K562 (cell line): ENCODE results near the gene TUT4. TPM values are rescaled to one million over a fixed set of nuclear protein-coding genes. Genes with fewer than 3 reads are reported as not detected.

ENCODE experiments used
- ATAC-seq: fragments of 200-7000 bp; cut with Tn5 transposase; 3 replicates; pipeline ENCODE4 v1.9.1; 2020; ENCODE audit warnings: moderate library complexity
- BruUV-seq: library from RNA; stranded (reverse); fragments of 400-500 nt; replicated peaks from 2 replicates; lab custom pipeline; 2021; lab: Mats Ljungman, UMichigan
- CTCF ChIA-PET: fragments of 300-600 bp; formaldehyde crosslinking; extraction: SDS; loops from one replicate; lab custom pipeline; 2021; ENCODE audit warnings: low intra/inter-chr PET ratio; lab: Yijun Ruan, JAX
- POLR2A ChIA-PET: fragments of 300-600, 350-650 bp; sonication (Branson Sonifier 250); formaldehyde crosslinking; extraction: SDS; loops from one replicate; lab custom pipeline; 2021; ENCODE audit warnings: antibody characterized with exemption, inconsistent platforms; lab: Yijun Ruan, JAX
- DNase-seq, 4 experiments: peaks; one replicate each; pipeline versions ENCODE4 v3.0.0 to v3.0.0-alpha.2; 2011 to 2018; ENCODE audit warnings: low spot score in 3 of 4, mixed read lengths in 3 of 4; ENCODE audit errors: extremely low read depth in 1 of 4
- FAIRE-seq: peaks from 2 replicates; lab custom pipeline; 2011; peaks lifted over from hg19 to GRCh38; lab: Jason Lieb, UNC
- H2AFZ ChIP-seq: 2 replicates; pipeline ENCODE4 v1.6.0; 2011; ENCODE audit warnings: low read depth, low read length, control low read depth, inconsistent platforms
- H3K27ac ChIP-seq: fragments of 200-600 bp; 3 replicates; pipeline ENCODE4 v1.8.0; 2011; ENCODE audit warnings: low read depth, mild to moderate bottlenecking, control low read depth, inconsistent platforms, low read length, moderate library complexity, mixed read lengths; ENCODE audit errors: extremely low read depth
- H3K27me3 ChIP-seq, 2 experiments: fragments of 300-600 bp in 1 of 2; 2 replicates in 1 of 2; 3 replicates in 1 of 2; pipeline versions ENCODE4 v1.6.0 to v1.8.0; 2011; ENCODE audit warnings: inconsistent platforms in 2 of 2, low read length in 2 of 2, mild to moderate bottlenecking in 1 of 2, mixed read lengths in 1 of 2, moderate library complexity in 1 of 2; ENCODE audit not compliant: control insufficient read depth in 2 of 2, insufficient read depth in 2 of 2
- H3K36me3 ChIP-seq: fragments of 300-600 bp; 3 replicates; pipeline ENCODE4 v1.8.0; 2011; ENCODE audit warnings: mild to moderate bottlenecking, low read length, inconsistent platforms; ENCODE audit not compliant: control insufficient read depth, insufficient read depth
- H3K4me1 ChIP-seq, 2 experiments: fragments of 200-600 bp in 1 of 2; replicated peaks in 1 of 2; 2 replicates in 1 of 2; 3 replicates in 1 of 2; pipeline versions ENCODE4 v1.5.1 to v1.8.0; 2011; ENCODE audit warnings: inconsistent platforms in 2 of 2, low read length in 2 of 2, mild to moderate bottlenecking in 1 of 2, mixed read lengths in 1 of 2, moderate library complexity in 1 of 2; ENCODE audit not compliant: control insufficient read depth in 2 of 2, insufficient read depth in 2 of 2
- H3K4me2 ChIP-seq: 2 replicates; pipeline ENCODE4 v1.6.1; 2011; ENCODE audit warnings: low read length, control low read depth, inconsistent platforms, mixed read lengths; ENCODE audit not compliant: insufficient read depth
- H3K4me3 ChIP-seq: fragments of 200-600 bp; sonication (generic), shearing (Covaris generic); 2 replicates; pipeline ENCODE4 v1.5.1; 2016; ENCODE audit warnings: control low read depth, inconsistent platforms
- H3K79me2 ChIP-seq: fragments of 200-600 bp; 3 replicates; pipeline ENCODE4 v1.8.0; 2011; ENCODE audit warnings: low read length, inconsistent platforms; ENCODE audit not compliant: control insufficient read depth, insufficient read depth
- H3K9ac ChIP-seq, 2 experiments: 2 replicates each; pipeline versions ENCODE4 v1.6.0 to v1.6.1; 2011; ENCODE audit warnings: low read depth in 2 of 2, low read length in 2 of 2, control low read depth in 1 of 2, inconsistent platforms in 1 of 2, mild to moderate bottlenecking in 1 of 2, mixed read lengths in 1 of 2; ENCODE audit not compliant: insufficient read depth in 1 of 2
- H3K9me1 ChIP-seq: one replicate; pipeline ENCODE4 v1.6.0; 2011; ENCODE audit warnings: inconsistent platforms, mild to moderate bottlenecking, low read length, moderate library complexity; ENCODE audit not compliant: control insufficient read depth, insufficient read depth
- H3K9me3 ChIP-seq: replicated peaks from 2 replicates; pipeline ENCODE4 v1.5.1; 2011; ENCODE audit warnings: low read depth, low read length, inconsistent platforms; ENCODE audit not compliant: control insufficient read depth, insufficient read depth
- H4K20me1 ChIP-seq: replicated peaks from 2 replicates; pipeline ENCODE4 v1.6.1; 2011; ENCODE audit warnings: low read length, inconsistent platforms, mixed read lengths; ENCODE audit not compliant: control insufficient read depth, insufficient read depth
- BCOR ChIP-seq: fragments of 450-650 bp; IDR thresholded peaks from 2 replicates; pipeline ENCODE4 v1.6.1; 2016
- ESRRA ChIP-seq: fragments of 450-650 bp; IDR thresholded peaks from 2 replicates; pipeline ENCODE4 v1.6.1; 2014; ENCODE audit warnings: low read depth, mild to moderate bottlenecking, moderate library complexity, borderline replicate concordance
- RBM25 ChIP-seq: fragments of 200-400 bp; formaldehyde crosslinking; IDR thresholded peaks from 2 replicates; pipeline ENCODE4 v1.6.1; 2018; ENCODE audit warnings: low read length, low read depth, moderate library complexity; ENCODE audit not compliant: severe bottlenecking
- ZNF717 ChIP-seq: fragments of 250-450 bp; sonication (Bioruptor Pico); IDR thresholded peaks from 2 replicates; pipeline ENCODE4 v1.5.0; 2021
- WGBS: fragments of 100-300 bp; shearing (Covaris generic); methylation state at CpG from one replicate; pipeline ENCODE4 v1.1.6; 2016; ENCODE audit warnings: low coverage, mixed read lengths; ENCODE audit not compliant: insufficient coverage; ENCODE audit errors: missing lambda C conversion rate; 5-methylcytosine and 5-hydroxymethylcytosine counted together
- in situ Hi-C: fragments of 300-500 bp; cut with MboI; formaldehyde crosslinking; loops from 4 replicates; pipeline ENCODE4 v1.15.0; 2018; ENCODE audit warnings: inconsistent platforms, mixed read lengths
- intact Hi-C: fragments of 100-400 bp; cut with micrococcal nuclease; formaldehyde crosslinking; loops from 2 replicates; pipeline ENCODE4 v1.14.2; 2022
- polyA plus RNA-seq, 8 experiments: library from polyadenylated mRNA; depleted of rRNA in 4 of 8; stranded (reverse) in 5 of 8; unstranded in 3 of 8; fragments of >200 nt; fragmentation: Nextera tagmentation in 2 of 8; fragmentation: Illumina TruSeq in 1 of 8; extraction: Ambion mirVana in 2 of 8; extraction: Trizol in 1 of 8; gene quantifications; 2 replicates each; pipeline versions ENCODE4 v1.2.1 to v1.2.3, GENCODE V29; 2011 to 2014; ENCODE audit warnings: inconsistent platforms in 1 of 8, missing spikeins in 1 of 8
- total RNA-seq, 7 experiments: library from RNA; depleted of rRNA in 6 of 7; stranded (reverse); fragments of >200 nt in 6 of 7; fragmentation: Illumina TruSeq in 2 of 7; extraction: Trizol in 2 of 7; gene quantifications; 2 replicates each; pipeline versions ENCODE4 v1.2.1 to v1.2.3, GENCODE V29; 2011 to 2021; ENCODE audit warnings: low replicate concordance in 1 of 7
- TF ChIP-seq, protein P1 (sequence below): IDR thresholded peaks from 2 replicates; pipeline ENCODE4 v1.6.1; 2011; ENCODE audit warnings: borderline replicate concordance, low read depth, mild to moderate bottlenecking, moderate library complexity, low read length; ENCODE audit not compliant: insufficient read depth, poor library complexity, severe bottlenecking

Gene TUT4
- total and polyA plus RNA-seq, 9 of the 15 experiments (the other 6 are each of a cell fraction or from before 2014, with no cell fraction given), result 15.8 to 53.5 (median 36.7) TPM

- TF ChIP-seq, protein P1, sequence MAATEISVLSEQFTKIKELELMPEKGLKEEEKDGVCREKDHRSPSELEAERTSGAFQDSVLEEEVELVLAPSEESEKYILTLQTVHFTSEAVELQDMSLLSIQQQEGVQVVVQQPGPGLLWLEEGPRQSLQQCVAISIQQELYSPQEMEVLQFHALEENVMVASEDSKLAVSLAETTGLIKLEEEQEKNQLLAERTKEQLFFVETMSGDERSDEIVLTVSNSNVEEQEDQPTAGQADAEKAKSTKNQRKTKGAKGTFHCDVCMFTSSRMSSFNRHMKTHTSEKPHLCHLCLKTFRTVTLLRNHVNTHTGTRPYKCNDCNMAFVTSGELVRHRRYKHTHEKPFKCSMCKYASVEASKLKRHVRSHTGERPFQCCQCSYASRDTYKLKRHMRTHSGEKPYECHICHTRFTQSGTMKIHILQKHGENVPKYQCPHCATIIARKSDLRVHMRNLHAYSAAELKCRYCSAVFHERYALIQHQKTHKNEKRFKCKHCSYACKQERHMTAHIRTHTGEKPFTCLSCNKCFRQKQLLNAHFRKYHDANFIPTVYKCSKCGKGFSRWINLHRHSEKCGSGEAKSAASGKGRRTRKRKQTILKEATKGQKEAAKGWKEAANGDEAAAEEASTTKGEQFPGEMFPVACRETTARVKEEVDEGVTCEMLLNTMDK, result no peak
- TF ChIP-seq ESRRA, result peak; percentile 24; the same call in 1 of the 2 replicates
- no peak for TF ChIP-seq ZNF717 (CRISPR knock-in tag)
- TF ChIP-seq RBM25, result peak; percentile 70
- 0 out of 2 replicates have a peak, but pooled peaks have one; percentile 22 for TF ChIP-seq BCOR
- Histone ChIP-seq H3K9me1 (no peaks in the 10 kb centered on the region), H3K9ac (no peak overlapping the region), H3K9me3 (no peaks in the 10 kb centered on the region), H3K4me3 (no peak overlapping the region), H4K20me1 (no peaks in the 10 kb centered on the region), H3K36me3 (peaks cover 26% of the 10 kb centered on the region; the same call in 2 of the 3 replicates), H3K27ac (no peak overlapping the region), H3K79me2 (no peaks in the 10 kb centered on the region), H3K4me2 (no peak overlapping the region), H3K4me1 (peaks cover 0 to 2% of the 10 kb centered on the region in 2 experiments; a peak in 2 of 5 replicates), H2AFZ (no peak overlapping the region), H3K27me3 (no peaks in the 10 kb centered on the region)
- intact Hi-C loops, result no loop called here
- ATAC-seq (peak; percentile 21; the same call in 2 of the 3 replicates), DNase-seq (no peak), FAIRE-seq (no peak)
- CTCF ChIA-PET, result no interaction called here
- POLR2A ChIA-PET, result interaction anchor here (1.0 to 1.1 kb wide), 4 partner anchors 9 to 17 kb away, joined by 3 to 4 read pairs (median 3); no protein-coding TSS in a partner anchor
- no TSS peak for BruUV-seq
- 85% methylated on average over 2 of the region's 2 CpGs for WGBS
- in situ Hi-C loops, result no loop called here
These were observed 40.9 kb downstream of the TUT4 start for GRCh38 chr1:52511851-52512615.
